Suprapubic skin (tissue), 4 donors: ENCODE results near the gene DSCAML1. TPM values are rescaled to one million over a fixed set of nuclear protein-coding genes. Genes with fewer than 3 reads are reported as not detected.

Experiments used
- DNase-seq, 2 donors: peaks; one replicate each; pipeline ENCODE4 v3.0.0-alpha.2; 2019; ENCODE audit warnings: low spot score in 2 of 2
- H3K27ac ChIP-seq: fragments of 200-600 bp; sonication (generic); one replicate; pipeline ENCODE4 v1.5.1; 2019
- H3K27me3 ChIP-seq: fragments of 200-600 bp; sonication (generic); one replicate; pipeline ENCODE4 v1.5.1; 2019
- H3K36me3 ChIP-seq: fragments of 200-600 bp; sonication (generic); one replicate; pipeline ENCODE4 v1.5.1; 2019
- H3K4me1 ChIP-seq: fragments of 200-600 bp; sonication (generic); one replicate; pipeline ENCODE4 v1.5.1; 2019
- H3K4me3 ChIP-seq: fragments of 200-600 bp; sonication (generic); one replicate; pipeline ENCODE4 v1.5.1; 2019; ENCODE audit warnings: mild to moderate bottlenecking
- H3K9me3 ChIP-seq: fragments of 200-600 bp; sonication (generic); one replicate; pipeline ENCODE4 v1.5.1; 2019
- CTCF ChIP-seq, 2 donors: fragments of 200-600 bp in 1 of 2; fragments of 450-650 bp in 1 of 2; sonication (generic) in 1 of 2; IDR thresholded peaks; one replicate each; pipeline ENCODE4 v1.5.1; 2016 to 2019; ENCODE audit warnings: antibody characterized with exemption in 2 of 2, mild to moderate bottlenecking in 1 of 2, moderate library complexity in 1 of 2
- EP300 ChIP-seq: sonication (generic); formaldehyde crosslinking; IDR thresholded peaks from one replicate; pipeline ENCODE4 v1.6.1; 2017; ENCODE audit warnings: antibody characterized with exemption
- POLR2A ChIP-seq, 2 donors: fragments of 450-650 bp; IDR thresholded peaks; one replicate each; pipeline ENCODE4 v1.6.1; 2017; ENCODE audit warnings: antibody characterized with exemption in 2 of 2, mild to moderate bottlenecking in 2 of 2, moderate library complexity in 2 of 2
- POLR2AphosphoS5 ChIP-seq, 3 donors: sonication (generic); formaldehyde crosslinking; IDR thresholded peaks; one replicate each; pipeline ENCODE4 v1.6.1; 2017; ENCODE audit warnings: antibody characterized with exemption in 3 of 3
- WGBS: methylation state at CpG from one replicate; pipeline ENCODE4 v1.1.5; 2018; 5-methylcytosine and 5-hydroxymethylcytosine counted together
- total RNA-seq, 4 donors: library from RNA; depleted of rRNA; stranded (reverse); fragments of >200 nt; gene quantifications; one replicate each; pipeline ENCODE4 v1.1.0, GENCODE V29; 2016

The DSCAML1 gene
- total RNA-seq, 4 donors from 2014 or later = 0.11 to 0.24 (median 0.21) TPM; not detected in 1

DNA sequence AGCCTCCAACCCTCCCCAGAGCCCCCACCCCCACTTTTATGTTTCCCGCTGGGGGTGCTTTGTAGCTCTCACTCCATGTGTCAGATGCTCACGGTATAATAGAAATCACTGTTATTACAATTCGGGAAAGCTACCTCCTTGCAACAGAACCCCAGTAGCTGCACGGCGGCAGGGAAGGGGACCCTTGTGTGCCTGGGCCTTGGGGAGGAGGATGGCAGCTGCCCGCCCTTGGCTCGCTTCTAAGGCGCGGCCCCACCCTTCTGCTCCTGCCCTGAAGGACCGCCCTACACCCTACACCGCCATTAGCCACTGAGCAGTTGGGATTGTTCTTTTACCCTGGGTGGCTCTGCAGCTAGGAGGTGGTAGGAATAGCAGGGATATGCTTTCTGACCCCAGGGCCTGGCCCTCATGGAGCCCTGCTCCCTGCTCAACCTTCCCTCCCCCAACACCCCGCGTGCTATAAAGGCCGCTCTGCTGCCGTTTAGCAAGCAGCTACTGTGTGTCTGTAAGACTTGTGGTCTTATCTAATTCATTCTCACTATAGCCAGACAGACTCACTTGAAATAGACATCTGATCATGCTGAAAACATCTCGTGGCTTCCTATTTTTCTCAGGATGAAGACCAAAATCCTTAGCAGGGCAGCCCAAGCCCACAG is 249.7 kb downstream of the DSCAML1 start:
- H3K4me1 ChIP-seq = no peaks in the 10 kb centered on the region
- H3K9me3 ChIP-seq = no peaks in the 10 kb centered on the region
- TF ChIP-seq CTCF (IDR thresholded peaks at IDR 0.05) = no peak
- no peak for TF ChIP-seq POLR2AphosphoS5 (IDR thresholded peaks at IDR 0.05)
- no peak for TF ChIP-seq EP300
- no peak for TF ChIP-seq POLR2A (IDR thresholded peaks at IDR 0.05)
- WGBS = 53% methylated on average over 13 of the region's 16 CpGs
- no peak for DNase-seq
- no peak overlapping the region for H3K4me3 ChIP-seq
- H3K27ac ChIP-seq = no peak overlapping the region
- peaks cover 13% of the 10 kb centered on the region for H3K27me3 ChIP-seq
- H3K36me3 ChIP-seq = no peaks in the 10 kb centered on the region

GRCh38 chr11:117546431-117547194 is 250.4 kb downstream of the DSCAML1 start:
- no peak for DNase-seq
- WGBS = 58% methylated on average over 12 of the region's 12 CpGs
- Histone ChIP-seq H3K4me1 (no peaks in the 10 kb centered on the region), H3K27me3 (peaks cover 13% of the 10 kb centered on the region), H3K4me3 (no peak overlapping the region), H3K36me3 (no peaks in the 10 kb centered on the region), H3K9me3 (no peaks in the 10 kb centered on the region), H3K27ac (no peak overlapping the region)
- TF ChIP-seq EP300 (no peak), POLR2A (IDR thresholded peaks at IDR 0.05) (no peak), POLR2AphosphoS5 (IDR thresholded peaks at IDR 0.05) (no peak), CTCF (IDR thresholded peaks at IDR 0.05) (no peak)

GRCh38 chr11:117545706-117546105 is 251.3 kb downstream of the DSCAML1 start:
- Histone ChIP-seq H3K36me3 (no peaks in the 10 kb centered on the region), H3K4me1 (no peaks in the 10 kb centered on the region), H3K27me3 (peaks cover 13% of the 10 kb centered on the region), H3K9me3 (no peaks in the 10 kb centered on the region), H3K27ac (no peak overlapping the region), H3K4me3 (no peak overlapping the region)
- no peak for DNase-seq
- TF ChIP-seq EP300 (no peak), POLR2AphosphoS5 (IDR thresholded peaks at IDR 0.05) (no peak), POLR2A (IDR thresholded peaks at IDR 0.05) (no peak), CTCF (IDR thresholded peaks at IDR 0.05) (no peak)
- WGBS = 93% methylated on average over 11 of the region's 12 CpGs

DNA sequence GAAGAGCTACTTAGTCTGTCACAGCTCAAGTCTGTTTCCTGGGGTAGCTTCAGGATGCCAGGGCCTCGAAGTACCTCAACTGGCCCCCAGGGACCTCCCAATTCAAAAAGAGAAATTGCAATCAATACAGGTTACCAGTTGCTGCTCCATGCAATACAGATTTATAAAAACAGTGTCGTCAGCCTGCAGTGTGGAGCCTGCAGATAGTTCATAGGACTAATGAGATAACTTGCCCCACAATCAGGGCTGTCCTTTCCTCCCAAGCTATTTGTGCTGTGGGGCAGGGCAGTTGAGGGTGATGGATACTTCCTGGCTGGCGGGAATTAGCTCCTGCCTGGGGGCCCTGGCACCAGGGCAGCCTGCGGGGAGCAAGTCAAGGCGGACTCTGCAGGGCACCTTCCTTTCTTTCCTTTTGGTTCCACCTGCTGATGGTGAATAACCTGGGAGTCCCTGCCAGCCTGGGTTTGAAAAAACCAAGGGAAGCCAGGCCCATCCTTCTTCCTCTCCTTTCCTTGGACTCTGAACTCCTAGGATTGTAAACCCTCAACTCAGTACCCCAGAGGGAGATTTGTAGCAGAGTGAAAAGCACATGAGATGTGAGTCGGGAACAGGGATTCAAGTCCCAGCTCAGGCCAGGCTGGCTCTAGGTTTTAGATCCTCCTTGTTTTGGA is 252.8 kb downstream of the DSCAML1 start:
- Histone ChIP-seq H3K27ac (no peak overlapping the region), H3K9me3 (no peaks in the 10 kb centered on the region), H3K4me3 (no peak overlapping the region), H3K27me3 (peaks cover 13% of the 10 kb centered on the region), H3K36me3 (no peaks in the 10 kb centered on the region), H3K4me1 (no peaks in the 10 kb centered on the region)
- TF ChIP-seq POLR2AphosphoS5 (IDR thresholded peaks at IDR 0.05) = no peak
- no peak for TF ChIP-seq POLR2A (IDR thresholded peaks at IDR 0.05)
- no peak for TF ChIP-seq CTCF (IDR thresholded peaks at IDR 0.05)
- no peak for TF ChIP-seq EP300
- DNase-seq = no peak
- WGBS = 85% methylated on average over 5 of the region's 6 CpGs

DNA sequence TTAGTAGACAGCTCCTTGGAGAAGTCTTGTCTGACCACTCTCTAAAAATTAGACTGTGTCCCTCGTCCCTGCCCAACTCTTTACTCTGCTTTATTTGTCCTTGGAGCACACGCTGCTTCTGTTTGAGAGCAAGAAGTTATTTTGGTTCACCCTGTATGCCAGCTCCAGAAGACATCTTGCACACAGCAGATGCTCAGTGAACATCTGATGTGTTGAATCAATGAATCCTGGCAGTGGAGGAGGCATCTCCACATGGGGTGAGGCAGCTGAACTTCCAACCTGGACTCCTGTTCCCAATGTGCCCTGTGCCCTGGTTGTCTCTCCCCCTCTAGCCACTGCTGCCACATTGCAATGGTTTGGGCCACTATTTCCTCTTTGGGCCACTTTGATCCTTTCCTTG is 255.8 kb downstream of the DSCAML1 start:
- H3K27me3 ChIP-seq = peaks cover 3% of the 10 kb centered on the region
- TF ChIP-seq CTCF (IDR thresholded peaks at IDR 0.05) = no peak
- no peak overlapping the region for H3K27ac ChIP-seq
- DNase-seq = no peak
- 73% methylated on average over 2 of the region's 2 CpGs for WGBS
- H3K4me3 ChIP-seq = no peak overlapping the region
- no peaks in the 10 kb centered on the region for H3K4me1 ChIP-seq
- no peaks in the 10 kb centered on the region for H3K36me3 ChIP-seq
- no peaks in the 10 kb centered on the region for H3K9me3 ChIP-seq
